GM19397 (cell line): ENCODE data around the gene MGA.

Source experiments
- ATAC-seq: cut with Tn5 transposase; IDR thresholded peaks from one replicate; pipeline ENCODE4 v1.9.1; 2021; ENCODE audit warnings: mild to moderate bottlenecking, moderate library complexity; ENCODE audit not compliant: unreplicated experiment

The MGA gene

DNA sequence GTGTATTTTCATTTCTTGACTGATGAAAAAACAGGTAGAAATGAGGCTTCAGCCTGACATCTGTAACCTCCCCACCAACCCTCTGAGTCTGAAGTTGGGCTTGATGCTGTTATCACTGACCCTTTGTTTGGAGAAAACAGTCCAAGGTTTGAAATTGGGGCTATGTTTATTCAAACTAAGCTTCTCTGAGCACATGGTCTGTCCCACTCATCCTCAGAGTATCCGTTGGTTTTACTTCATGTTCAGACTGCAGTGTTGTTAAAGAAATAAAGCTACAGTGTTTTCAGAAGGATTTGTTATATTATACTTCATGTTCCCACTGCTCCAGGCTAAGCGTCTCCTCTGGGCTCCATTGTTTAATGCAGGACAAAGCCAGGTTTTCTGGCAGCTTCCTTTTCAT, 120.1 kb downstream of the MGA start:
- no peak for ATAC-seq

DNA sequence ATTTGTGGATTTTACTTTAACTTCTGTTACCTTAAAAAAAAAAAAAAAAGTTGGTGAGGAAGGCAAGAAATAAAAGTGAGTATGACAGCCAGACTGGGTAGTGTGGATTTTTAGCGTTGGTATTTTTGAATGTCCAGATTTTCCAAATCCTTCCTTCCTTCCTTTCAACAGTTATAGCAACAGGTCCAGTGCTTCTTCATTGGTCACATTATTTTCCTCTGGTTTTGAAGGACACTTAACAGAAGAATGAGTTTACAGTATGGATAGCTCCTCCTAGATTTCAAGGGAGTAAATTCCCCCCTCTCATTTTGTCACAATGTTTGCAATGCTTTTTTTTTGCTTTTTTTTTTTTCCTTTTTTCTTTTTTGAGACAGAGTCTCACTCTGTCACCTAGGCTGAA, 120.5 kb downstream of the MGA start:
- no peak for ATAC-seq

DNA sequence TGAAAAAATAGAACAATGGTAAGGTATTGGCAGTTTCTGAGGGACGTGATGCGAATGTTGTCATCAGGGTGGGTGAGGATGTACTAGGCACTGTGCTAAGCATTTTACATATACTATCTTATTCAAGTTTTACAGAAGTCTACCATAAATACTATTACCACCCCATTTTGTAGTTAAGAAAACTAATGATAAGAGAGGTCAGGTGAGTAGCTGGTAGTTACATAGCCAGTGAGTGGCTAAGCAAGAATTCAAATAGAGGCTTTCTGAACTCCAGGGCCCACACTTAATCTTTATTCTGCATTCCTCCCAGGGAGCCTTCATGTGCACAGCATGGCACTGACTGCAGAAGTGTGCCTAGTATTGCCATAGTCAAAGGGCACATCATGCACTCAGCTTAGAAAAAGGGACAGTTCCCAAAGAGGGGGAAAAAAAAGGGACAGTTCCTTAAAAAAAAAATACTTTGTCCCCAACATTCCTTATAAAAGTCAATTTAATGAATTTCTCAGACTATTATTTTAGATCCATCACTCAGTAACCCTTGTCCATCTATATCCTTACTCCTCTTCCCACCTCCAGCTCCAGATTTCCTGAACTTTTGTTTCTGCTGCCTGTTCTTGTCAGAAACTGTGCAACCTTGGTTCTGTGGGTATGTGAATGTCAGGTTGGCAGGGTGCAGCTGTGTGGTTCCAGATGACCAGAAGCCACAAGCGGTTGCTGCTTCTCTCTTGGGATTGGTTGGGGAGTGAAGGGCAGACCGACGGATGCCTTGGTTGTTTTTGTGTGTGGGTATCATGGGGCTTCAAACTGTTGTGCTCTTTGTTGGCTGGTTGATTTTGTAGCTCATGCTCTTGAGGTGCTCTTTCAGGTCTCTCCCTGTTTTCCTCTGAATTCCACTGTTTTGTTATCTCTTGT, 122.4 kb downstream of the MGA start:
- ATAC-seq, result no peak

DNA sequence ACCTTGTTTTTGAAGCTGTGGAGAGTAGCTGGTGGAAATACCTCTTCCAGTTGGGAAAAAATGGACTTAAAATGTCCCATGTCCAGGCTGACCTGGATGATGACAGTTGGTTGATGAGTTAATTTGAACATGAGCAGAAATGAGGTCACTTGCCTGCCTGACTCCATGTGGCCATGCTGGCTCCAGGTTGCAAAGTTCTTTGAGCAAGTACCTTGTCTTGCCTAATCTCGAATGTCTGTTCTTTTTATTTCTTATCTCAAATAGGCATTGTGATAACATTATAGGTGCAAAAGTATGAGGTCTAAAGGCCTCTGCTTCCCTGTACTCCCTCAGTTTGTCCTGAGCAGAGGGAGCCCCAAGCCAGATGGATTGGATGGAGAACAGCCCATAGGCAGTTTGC, 123.1 kb downstream of the MGA start:
- ATAC-seq, result no peak

DNA sequence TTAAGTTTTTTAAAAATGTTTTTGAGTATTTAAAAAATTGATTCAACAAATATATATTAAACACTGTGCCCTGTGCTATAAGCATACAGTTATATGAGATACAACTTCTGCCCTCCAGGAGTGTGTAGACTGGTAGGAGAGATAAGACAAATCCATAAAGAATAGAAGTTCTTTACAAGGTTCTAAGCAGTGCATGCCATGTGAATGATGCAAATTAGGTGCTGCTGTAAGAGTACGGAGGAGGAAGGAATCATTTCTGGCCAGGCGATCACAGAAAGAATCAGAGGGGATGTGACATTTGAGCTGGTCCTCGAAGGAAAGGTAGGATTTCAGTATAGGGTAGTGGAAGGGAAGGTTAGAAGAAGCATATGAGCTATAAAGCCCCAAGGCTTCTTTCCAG, 128.1 kb downstream of the MGA start:
- ATAC-seq, result no peak

DNA sequence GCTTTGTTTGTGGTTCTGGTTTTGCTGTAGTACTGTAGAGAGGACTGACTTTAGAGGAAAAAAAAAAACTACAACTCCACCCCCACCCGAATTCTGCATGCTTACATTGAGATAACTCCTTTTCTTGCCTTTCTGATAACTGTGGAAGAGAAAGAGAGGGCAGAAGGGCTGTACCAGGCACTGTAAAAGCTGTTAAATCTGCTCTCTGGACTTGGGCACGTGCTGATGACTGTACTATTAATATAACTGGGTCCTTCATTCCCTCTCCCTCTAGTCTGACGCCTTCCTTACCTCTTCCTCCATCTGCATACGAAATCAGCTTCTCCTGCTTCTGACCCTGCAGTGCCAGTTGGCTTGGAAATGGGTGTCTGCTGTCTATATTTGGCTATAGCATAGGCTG, 129.0 kb downstream of the MGA start:
- no peak for ATAC-seq

DNA sequence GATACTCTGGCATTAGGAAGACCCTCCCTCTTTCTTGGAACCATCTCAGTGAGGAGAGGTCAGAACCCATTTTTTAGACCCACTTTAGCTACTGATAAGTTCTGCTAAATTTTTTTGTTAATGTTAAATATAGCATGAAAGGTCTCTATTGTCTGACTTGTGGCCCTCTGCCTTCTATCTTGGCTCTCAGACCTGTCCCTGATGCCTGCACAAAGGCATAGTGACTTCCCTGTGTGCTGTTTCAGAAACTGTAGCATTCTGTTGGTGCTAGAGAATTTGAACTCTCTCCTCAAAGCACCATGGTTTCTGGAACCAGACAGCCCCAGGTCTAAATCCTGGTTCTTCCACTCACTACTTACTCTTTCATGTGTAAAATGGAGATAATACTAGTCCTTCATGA, 129.5 kb downstream of the MGA start:
- ATAC-seq, result no peak

DNA sequence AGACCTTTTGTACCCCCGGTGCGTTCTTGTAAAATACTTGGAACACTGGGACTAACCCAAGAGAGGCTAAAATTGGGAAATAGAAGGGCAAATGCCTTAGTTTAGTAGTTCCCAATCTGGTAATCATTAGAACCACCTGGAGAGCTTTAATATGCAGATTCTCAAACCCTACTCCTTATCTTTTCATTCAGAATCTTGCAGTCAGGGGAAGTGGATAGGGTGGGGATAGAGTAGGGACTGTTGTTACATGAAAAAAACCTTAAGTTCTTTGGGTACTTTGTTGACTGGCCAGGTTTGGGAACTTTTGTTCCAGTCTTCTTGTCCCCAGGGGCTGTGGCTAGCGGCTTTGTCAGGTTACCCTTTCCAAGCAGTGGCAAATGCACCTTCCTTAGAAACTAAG, 130.0 kb downstream of the MGA start:
- no peak for ATAC-seq

DNA sequence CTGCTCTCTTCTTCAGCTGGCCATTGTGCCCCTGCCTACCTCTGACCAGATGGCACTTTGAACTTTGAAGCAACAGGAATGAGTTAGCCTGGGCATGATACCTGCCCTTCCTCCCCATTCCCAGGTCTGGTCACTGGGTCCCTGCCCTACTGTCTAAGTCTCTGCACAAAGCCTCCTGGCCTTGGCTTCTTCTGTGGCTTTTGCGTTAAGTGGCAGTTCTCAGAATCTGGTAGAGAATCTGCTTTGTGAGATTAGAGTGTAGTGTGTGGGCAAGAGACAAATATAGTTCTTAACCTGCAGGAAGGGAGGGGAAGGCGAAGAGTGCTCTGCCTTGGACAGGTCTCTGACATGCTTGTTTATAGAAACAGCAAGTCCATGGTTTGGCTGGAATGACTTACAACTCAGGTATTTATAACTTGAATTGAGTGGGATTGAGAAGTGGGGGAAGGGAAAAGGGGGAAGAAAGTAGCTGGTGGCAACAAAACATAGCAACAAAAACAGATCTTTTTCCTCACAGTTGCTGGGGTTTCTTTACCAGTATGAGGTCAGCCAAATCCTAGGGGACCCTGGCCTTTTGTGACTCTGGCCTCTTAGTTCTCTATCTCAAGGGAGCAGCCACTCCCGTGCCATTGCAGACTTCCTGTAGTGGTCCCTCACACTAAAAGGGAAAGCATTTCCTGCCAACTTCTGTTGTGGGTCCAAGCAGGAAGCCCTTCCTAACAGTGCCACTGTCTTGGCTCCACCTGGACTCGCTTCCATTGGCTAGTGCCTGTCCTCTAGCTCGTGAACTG, 130.7 kb downstream of the MGA start:
- no peak for ATAC-seq

DNA sequence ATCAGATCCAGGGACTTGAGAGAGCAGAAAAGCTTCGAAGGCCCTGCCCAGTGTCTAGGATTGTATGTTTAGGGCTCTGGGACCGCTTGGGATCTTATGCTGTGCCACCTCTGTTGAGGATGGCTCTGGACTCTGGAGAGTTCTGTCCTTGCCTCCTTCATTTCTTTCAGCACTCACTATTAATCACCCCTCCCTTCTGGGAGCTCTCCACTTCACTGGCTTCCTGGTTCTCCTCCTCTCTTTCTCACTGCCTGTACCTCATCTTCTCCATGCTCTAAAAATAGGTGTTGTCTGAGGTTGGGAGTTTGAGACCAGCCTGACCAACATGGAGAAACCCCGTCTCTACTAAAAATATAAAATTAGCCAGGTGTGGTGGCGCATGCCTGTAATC, 131.3 kb downstream of the MGA start:
- no peak for ATAC-seq

DNA sequence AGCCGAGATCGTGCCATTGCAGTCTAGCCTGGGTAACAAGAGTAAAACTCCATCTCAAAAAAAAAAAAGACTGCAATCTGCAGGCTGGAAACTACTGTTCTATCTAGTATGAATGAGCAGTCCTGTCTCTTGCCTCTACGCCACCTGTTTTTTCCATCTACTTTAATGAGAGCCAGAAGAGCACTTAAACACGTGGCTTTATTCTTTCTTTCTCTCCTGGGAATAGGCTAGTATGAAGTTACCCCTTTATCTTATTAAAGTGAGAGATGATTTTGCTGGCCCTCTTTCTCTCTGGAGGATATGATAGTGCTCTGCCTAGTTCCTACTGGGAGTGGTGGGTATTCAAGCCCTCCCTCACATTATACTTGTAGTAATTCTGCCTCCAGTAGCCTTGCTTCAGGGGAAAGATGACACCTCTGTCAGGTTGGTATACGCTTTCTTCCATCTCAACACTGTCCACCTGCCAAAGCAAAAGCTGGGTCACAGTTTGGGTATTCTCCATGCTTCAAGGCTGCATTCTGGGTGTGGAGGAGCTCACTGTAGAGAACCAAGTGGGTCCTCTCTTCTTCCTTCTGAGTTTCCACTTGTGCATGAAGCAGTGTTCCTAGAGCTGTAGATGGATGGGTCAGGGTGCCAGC, 131.9 kb downstream of the MGA start:
- no peak for ATAC-seq

DNA sequence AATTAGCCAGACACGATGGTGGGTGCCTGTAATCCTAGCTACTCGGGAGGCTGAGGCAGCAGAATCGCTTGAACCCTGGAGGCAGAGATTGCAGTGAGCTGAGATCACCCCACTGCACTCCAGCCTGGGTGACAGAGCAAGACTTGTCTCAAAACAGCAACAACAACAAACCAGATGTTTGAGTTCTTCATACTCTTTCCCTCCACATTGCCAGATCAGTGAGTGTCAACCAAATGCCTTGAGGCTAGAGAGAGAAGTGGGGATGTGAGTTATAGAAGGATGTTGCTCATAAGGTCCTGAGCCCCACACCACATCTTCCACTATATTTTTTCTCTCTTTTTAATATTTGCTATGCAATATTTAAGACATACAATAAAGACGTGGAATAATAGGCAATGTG, 133.9 kb downstream of the MGA start:
- no peak for ATAC-seq

DNA sequence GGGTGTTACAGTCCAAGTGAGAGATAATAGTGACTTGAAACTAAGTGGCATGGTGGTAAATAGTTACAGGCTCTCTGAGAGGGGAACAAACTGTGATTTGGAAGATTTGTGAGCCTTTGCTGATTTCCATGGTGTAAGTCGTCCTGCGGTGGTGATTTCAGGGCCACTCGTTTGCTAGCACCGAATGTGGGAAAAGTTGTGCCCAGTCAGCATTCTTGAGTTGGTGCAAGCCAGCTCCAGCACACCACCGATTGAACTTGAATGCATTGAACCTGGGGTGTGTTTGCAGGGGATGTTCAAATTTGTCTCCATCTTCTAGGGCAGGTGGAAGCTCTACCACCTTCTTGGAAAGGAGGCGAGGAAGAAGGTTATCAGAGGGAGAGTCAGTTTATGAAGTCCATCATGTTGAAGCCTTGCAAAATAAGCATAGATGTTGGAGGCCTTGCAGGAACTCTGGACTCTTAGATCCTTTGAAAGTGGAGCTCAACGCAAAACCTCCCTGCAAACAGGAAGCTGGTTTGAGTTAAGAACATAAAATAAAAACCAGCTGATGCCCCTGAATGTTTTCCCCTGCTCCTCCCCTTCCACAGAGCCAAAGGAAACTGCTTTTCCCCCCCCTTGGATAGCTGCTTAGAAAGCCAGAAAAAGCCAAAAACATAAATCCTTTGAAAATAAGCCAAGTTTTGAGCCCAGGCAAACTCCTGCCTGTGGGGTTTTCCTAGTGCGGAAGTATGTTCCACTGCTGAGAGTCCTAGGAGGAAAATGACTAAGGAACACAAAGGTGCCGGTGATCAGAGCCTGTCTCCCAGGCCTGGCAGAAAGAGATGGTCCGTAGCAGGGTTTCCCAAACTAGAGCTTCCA, 136.0 kb downstream of the MGA start:
- no peak for ATAC-seq

DNA sequence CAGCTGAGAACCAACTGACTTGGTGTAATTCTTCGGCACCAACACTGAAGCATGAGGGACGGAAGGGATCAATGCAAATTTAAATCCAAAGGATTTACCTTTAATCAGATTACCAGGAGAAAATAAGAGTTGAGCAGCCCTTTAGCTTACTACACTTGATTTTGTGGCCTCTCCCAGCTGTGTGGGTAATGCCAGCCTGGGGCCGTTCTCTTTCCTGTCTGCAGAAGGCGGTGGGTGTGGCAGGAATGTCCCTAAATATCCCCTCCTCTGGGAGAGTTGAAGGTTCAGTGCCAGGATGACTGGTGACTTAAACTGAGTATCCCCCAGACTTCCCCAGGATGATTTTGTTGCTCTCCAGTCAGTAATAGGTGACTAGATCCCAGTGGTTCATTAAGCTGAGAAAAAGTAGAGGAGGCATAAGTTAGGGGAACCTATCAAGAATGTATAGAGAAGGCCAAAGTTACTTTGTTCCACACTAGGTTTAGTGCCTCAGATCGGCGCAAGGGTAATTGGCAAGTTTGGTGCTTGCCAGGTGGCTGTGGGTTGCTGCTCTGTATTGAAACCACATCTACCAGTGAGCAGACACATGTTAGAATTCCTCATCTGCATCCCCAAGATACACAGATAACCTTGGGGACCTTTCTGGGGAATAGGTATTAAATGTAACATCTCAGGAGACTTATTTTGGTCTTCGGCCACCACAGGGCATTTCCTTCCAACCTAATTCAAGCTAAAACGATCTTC, 137.2 kb downstream of the MGA start:
- no peak for ATAC-seq

DNA sequence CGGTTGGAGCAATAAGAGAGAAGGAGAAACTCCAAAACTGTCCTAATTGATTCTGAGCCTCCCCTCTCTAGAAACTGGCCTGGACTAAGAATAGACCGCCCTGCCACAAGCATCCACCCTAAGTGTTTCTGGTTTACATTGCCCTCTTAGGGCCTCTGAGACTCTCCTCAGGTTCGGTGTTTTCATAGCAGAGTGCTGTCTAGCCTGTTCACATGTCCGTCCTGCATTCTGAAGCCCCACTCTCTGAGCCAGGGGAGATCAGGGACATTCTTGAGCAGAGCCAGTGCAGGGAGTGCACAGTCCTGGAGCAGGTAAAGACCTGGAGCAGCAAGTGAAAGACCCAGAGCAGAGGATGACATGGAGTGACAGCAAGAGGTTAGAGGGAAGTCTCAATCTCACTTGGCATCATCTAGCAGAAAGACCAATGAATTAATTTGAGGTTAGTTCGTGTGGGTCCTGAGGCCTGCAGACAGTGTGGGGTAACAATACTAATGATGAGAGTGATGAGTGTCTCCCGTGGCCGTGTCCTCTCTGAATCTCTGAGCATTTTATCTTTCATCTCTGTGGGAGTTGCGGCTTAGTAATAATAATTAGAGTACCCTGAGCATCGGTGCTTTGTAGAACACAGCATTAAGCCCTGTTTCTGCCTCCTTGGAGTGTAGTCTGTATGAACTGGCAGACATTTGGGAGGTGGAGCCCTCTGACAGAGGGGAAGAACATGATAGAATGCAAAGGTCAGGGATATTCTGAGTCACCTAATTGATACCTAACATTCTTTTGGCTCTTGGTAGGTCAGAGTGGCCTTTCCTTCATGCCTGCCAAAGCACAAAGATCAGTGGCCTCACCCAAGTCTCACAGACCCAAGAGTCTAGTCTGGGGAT, 138.6 kb downstream of the MGA start:
- ATAC-seq, result no peak

DNA sequence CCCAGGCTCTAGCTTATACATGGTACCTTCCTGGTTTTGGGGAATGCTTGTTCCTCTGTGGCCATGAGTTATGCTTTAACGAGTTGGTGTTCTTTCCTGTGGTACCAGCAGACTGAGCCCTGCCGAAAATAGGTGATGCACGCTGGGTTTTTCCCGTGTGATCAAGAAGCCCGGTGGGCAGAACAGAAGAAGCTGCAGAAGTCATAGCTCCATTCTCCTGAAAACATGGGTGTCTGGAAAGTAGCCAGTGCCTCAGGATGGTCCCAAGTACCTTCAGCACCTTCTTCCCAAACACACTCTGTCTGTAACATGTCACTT, 139.2 kb downstream of the MGA start:
- ATAC-seq, result no peak

DNA sequence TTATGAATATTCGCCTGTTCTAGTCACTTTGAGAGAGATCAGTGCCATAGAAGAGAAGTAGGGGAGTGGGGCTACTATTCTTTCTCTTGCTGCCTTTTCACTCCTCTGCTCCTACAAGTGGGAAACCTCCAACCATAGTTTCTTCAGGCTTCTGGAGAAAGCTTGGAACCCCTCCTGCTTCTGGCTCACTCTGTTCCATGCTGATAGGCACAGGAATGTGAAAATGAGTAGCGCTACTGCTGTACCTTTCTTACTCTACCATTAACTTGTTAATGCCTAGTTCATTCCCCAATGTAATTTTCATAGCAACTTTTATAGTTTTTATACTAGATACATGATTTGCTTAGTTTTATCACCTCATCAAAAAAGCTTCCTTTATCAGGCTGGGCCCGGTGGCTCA, 141.0 kb downstream of the MGA start:
- ATAC-seq, result no peak

DNA sequence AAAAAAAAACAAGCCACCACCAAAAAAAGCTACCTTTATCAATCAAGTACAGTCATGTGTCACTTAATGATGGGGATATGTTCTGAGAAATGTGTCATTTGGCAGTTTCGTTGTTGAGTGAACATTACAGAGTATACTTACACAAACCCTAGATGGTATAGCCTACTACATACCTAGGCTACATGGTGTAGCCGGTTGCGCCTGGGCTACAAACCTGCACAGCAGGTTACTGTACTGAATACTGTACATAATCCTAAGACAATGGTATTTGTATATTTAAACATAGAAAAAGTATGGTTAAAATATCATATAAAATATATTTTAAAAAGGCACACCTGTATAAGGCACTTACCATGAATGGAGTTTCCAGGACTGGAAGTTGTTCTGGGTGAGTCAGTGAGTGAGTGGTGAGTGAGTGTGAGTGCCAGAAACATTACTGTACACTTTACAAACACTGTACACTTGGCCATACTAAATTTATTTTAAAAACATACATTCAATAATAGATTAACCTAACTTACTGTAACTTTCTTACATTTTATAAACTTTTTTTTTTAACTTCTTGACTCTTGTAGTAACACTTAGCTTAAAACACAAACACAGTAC, 141.7 kb downstream of the MGA start:
- no peak for ATAC-seq

DNA sequence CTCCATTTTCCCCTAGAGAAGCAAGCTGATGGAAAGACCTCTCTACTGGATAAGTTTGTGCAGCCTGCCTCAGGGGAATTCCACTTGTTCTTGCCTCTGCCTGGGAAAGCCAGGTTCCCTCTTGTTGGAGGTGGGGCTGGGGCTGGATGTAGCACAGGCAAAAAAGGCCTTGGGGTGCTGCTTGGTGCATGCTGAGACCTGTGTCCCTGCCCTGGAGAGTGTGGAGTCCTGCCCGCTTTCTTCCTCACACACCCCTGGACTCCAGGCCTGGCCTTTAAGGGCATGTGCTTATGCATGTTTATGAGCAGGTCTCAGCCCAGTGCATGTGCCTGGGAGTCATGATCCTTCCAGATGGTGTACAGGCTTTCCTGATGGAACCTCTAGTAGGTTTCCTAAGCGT, 144.2 kb downstream of the MGA start:
- ATAC-seq, result no peak
